ENCODE data around the gene GNAI1. TPM values are rescaled to one million over a fixed set of nuclear protein-coding genes. Genes with fewer than 3 reads are reported as not detected.

Gene GNAI1
- total and polyA plus RNA-seq, 5 donors from 2014 or later: 0.27 to 1.6 (median 1.1) TPM; not detected in 1

- peaks cover 0 to 18% (median 0%) of the 10 kb centered on the region in 4 donors for H3K4me1 Mint-ChIP-seq
- H3K36me3 ChIP-seq (ENCODE audit: control insufficient read depth, insufficient read depth, low read length): no peaks in the 10 kb centered on the region
- peaks cover 0 to 12% (median 8%) of the 10 kb centered on the region in 7 donors for H3K9me3 Mint-ChIP-seq
- H3K4me3 Mint-ChIP-seq: no peak overlapping the region
- no peaks in the 10 kb centered on the region for H3K27me3 ChIP-seq (ENCODE audit: control insufficient read depth, insufficient read depth, low read length)
- ATAC-seq (ENCODE audit: low read depth in 2 of 2): no peak
- H3K27ac Mint-ChIP-seq: no peak overlapping the region
- no peak overlapping the region for H3K27ac ChIP-seq (ENCODE audit: insufficient read depth, low read length, poor library complexity, severe bottlenecking)
- H3K27me3 Mint-ChIP-seq: no peaks in the 10 kb centered on the region
- no peak for DNase-seq
- no peak overlapping the region for H3K4me3 ChIP-seq (ENCODE audit: low read depth, low read length)
- peaks cover 0 to 8% of the 10 kb centered on the region in 2 experiments for H3K9me3 ChIP-seq (ENCODE audit: control insufficient read depth in 2 of 2, low read length in 2 of 2)
- no peaks in the 10 kb centered on the region for H3K36me3 Mint-ChIP-seq
- no peaks in the 10 kb centered on the region for H3K4me1 ChIP-seq (ENCODE audit: control insufficient read depth, insufficient read depth, low read length, poor library complexity, severe bottlenecking)
Observed at GRCh38 chr7:80175744-80176143, 41.1 kb downstream of the GNAI1 start.

DNA sequence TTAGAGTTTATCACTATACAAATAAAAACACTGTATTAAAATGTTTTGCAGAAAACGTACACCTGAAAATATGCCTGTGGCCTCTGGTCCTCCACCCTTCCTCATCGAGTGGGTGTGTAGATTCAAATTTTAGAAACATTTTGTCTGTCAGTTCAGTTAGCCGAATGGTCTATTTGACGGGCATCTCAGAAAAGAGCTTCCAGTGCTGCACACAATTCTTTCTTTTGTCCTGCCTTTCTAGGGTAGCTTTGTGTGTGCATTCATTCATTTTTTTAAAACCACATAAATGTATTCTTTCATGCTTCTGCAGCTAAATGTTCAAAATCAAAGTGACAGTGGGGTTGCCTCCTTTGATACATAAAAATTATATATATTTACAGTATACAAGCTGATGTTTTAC is 46.8 kb downstream of the GNAI1 start:
- peaks cover 2 to 16% (median 3%) of the 10 kb centered on the region in 7 donors for H3K9me3 Mint-ChIP-seq
- no peak overlapping the region for H3K27ac ChIP-seq (ENCODE audit: insufficient read depth, low read length, poor library complexity, severe bottlenecking)
- H3K27ac Mint-ChIP-seq: no peak overlapping the region
- peaks cover 0 to 10% (median 0%) of the 10 kb centered on the region in 4 donors for H3K4me1 Mint-ChIP-seq
- no peak overlapping the region for H3K4me3 ChIP-seq (ENCODE audit: low read depth, low read length)
- ATAC-seq (ENCODE audit: low read depth in 2 of 2): no peak
- H3K27me3 Mint-ChIP-seq: no peaks in the 10 kb centered on the region
- H3K36me3 ChIP-seq (ENCODE audit: control insufficient read depth, insufficient read depth, low read length): no peaks in the 10 kb centered on the region
- no peaks in the 10 kb centered on the region for H3K9me3 ChIP-seq (ENCODE audit: control insufficient read depth in 2 of 2, low read length in 2 of 2)
- no peak overlapping the region for H3K4me3 Mint-ChIP-seq
- no peaks in the 10 kb centered on the region for H3K4me1 ChIP-seq (ENCODE audit: control insufficient read depth, insufficient read depth, low read length, poor library complexity, severe bottlenecking)
- peaks cover 5% of the 10 kb centered on the region for H3K36me3 Mint-ChIP-seq
- no peaks in the 10 kb centered on the region for H3K27me3 ChIP-seq (ENCODE audit: control insufficient read depth, insufficient read depth, low read length)
- DNase-seq: no peak

DNA sequence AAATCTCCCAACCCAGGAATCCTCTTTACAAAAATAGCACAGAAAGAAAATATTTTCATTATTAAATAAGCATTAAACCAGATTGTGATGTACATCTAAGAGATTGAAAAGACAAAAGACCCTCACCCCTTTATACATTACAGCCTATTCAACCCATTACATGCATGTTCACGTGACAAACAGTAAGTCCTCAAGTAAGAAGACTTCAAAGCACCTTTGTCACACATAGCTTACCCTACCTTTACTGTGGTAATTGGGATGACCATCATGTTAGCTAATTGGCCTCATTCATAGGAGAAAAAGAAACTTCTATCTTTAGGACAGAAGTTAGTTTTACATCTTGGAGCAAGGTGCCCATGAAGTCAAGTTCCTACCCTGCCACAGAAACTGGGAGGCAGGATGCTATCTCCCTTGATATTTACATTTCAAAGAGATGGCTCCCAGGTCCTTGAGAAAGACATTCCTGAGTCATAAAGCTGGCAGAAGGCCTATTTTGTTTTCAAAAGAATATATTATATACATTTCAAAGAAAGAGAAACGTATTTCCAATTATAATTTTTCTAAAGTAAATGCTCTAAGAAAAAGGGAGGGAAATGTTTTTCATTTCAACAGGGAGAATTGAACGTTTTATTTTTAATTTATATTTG is 48.1 kb downstream of the GNAI1 start:
- H3K4me3 Mint-ChIP-seq: no peak overlapping the region
- H3K9me3 Mint-ChIP-seq: peaks cover 2 to 20% (median 5%) of the 10 kb centered on the region in 7 donors
- no peak overlapping the region for H3K27ac ChIP-seq (ENCODE audit: insufficient read depth, low read length, poor library complexity, severe bottlenecking)
- peaks cover 0 to 10% (median 0%) of the 10 kb centered on the region in 4 donors for H3K4me1 Mint-ChIP-seq
- H3K9me3 ChIP-seq (ENCODE audit: control insufficient read depth in 2 of 2, low read length in 2 of 2): no peaks in the 10 kb centered on the region
- H3K36me3 ChIP-seq (ENCODE audit: control insufficient read depth, insufficient read depth, low read length): no peaks in the 10 kb centered on the region
- H3K4me1 ChIP-seq (ENCODE audit: control insufficient read depth, insufficient read depth, low read length, poor library complexity, severe bottlenecking): no peaks in the 10 kb centered on the region
- H3K4me3 ChIP-seq (ENCODE audit: low read depth, low read length): no peak overlapping the region
- H3K27me3 Mint-ChIP-seq: no peaks in the 10 kb centered on the region
- H3K36me3 Mint-ChIP-seq: peaks cover 5% of the 10 kb centered on the region
- H3K27me3 ChIP-seq (ENCODE audit: control insufficient read depth, insufficient read depth, low read length): no peaks in the 10 kb centered on the region
- no peak overlapping the region for H3K27ac Mint-ChIP-seq
- no peak for ATAC-seq (ENCODE audit: low read depth in 2 of 2)
- no peak for DNase-seq

DNA sequence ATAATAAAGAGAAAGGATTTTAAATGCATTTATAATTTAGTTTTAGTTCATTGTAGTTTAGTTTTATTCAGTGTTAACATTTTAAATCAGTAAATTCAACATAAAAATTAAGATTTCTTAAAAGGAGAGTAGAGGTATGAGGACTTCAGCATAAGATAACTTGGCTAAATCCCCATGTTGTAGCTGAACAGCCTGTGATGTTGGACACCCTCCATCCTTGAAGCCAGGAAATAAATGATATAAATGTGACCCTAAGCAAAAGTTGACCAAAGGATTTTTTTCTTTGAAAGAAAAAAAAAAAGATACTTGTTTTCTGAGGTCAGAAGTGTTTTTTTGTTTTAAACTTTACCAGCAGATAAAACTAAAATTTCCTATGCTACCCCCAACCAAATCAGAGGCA is 48.7 kb downstream of the GNAI1 start:
- Histone ChIP-seq H3K36me3 (ENCODE audit: control insufficient read depth, insufficient read depth, low read length) (no peaks in the 10 kb centered on the region), H3K27me3 (ENCODE audit: control insufficient read depth, insufficient read depth, low read length) (no peaks in the 10 kb centered on the region), H3K27ac (ENCODE audit: insufficient read depth, low read length, poor library complexity, severe bottlenecking) (no peak overlapping the region), H3K9me3 (ENCODE audit: control insufficient read depth in 2 of 2, low read length in 2 of 2) (no peaks in the 10 kb centered on the region), H3K4me3 (ENCODE audit: low read depth, low read length) (no peak overlapping the region), H3K4me1 (ENCODE audit: control insufficient read depth, insufficient read depth, low read length, poor library complexity, severe bottlenecking) (no peaks in the 10 kb centered on the region)
- Mint-ChIP-seq H3K4me3 (no peak overlapping the region), H3K27me3 (no peaks in the 10 kb centered on the region), H3K36me3 (peaks cover 5% of the 10 kb centered on the region), H3K27ac (no peak overlapping the region), H3K4me1 (peaks cover 0 to 10% (median 0%) of the 10 kb centered on the region in 4 donors), H3K9me3 (peaks cover 2 to 20% (median 5%) of the 10 kb centered on the region in 7 donors)
- ATAC-seq (ENCODE audit: low read depth in 2 of 2): no peak
- DNase-seq: no peak

- Mint-ChIP-seq H3K4me3 (no peak overlapping the region), H3K9me3 (peaks cover 2 to 18% (median 7%) of the 10 kb centered on the region in 7 donors), H3K27ac (no peak overlapping the region), H3K4me1 (peaks cover 0 to 10% (median 0%) of the 10 kb centered on the region in 4 donors), H3K36me3 (peaks cover 5% of the 10 kb centered on the region), H3K27me3 (no peaks in the 10 kb centered on the region)
- ATAC-seq (ENCODE audit: low read depth in 2 of 2) (no peak), DNase-seq (no peak)
- Histone ChIP-seq H3K9me3 (ENCODE audit: control insufficient read depth in 2 of 2, low read length in 2 of 2) (no peaks in the 10 kb centered on the region), H3K27ac (ENCODE audit: insufficient read depth, low read length, poor library complexity, severe bottlenecking) (no peak overlapping the region), H3K4me3 (ENCODE audit: low read depth, low read length) (no peak overlapping the region), H3K36me3 (ENCODE audit: control insufficient read depth, insufficient read depth, low read length) (no peaks in the 10 kb centered on the region), H3K27me3 (ENCODE audit: control insufficient read depth, insufficient read depth, low read length) (no peaks in the 10 kb centered on the region), H3K4me1 (ENCODE audit: control insufficient read depth, insufficient read depth, low read length, poor library complexity, severe bottlenecking) (no peaks in the 10 kb centered on the region)
Observed at GRCh38 chr7:80183900-80184685, 49.5 kb downstream of the GNAI1 start.

DNA sequence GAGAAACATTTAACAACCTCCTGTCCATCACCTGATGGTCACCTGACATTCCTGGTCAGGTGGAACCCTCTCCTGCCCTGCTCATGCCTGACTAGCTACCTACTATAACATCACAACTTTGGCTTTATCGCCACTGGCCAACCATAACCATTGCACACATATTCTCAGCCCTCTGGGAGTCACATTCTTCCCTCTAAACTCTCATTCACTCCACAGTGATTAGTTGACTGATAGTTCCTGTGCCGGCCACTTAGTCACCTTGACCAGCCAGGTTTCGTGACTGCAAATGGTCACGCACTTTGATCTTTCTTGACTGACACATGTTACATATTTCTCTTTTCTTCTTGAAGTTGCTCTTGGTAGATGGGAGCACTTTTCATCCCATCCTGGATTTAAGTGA is 50.1 kb downstream of the GNAI1 start:
- ATAC-seq (ENCODE audit: low read depth in 2 of 2) (no peak), DNase-seq (no peak)
- no peaks in the 10 kb centered on the region for H3K27me3 ChIP-seq (ENCODE audit: control insufficient read depth, insufficient read depth, low read length)
- Mint-ChIP-seq H3K36me3 (peaks cover 5% of the 10 kb centered on the region), H3K27ac (no peak overlapping the region), H3K4me3 (no peak overlapping the region), H3K4me1 (peaks cover 0 to 10% (median 0%) of the 10 kb centered on the region in 4 donors), H3K9me3 (peaks cover 2 to 18% (median 7%) of the 10 kb centered on the region in 7 donors), H3K27me3 (no peaks in the 10 kb centered on the region)
- H3K4me1 ChIP-seq (ENCODE audit: control insufficient read depth, insufficient read depth, low read length, poor library complexity, severe bottlenecking): no peaks in the 10 kb centered on the region
- H3K27ac ChIP-seq (ENCODE audit: insufficient read depth, low read length, poor library complexity, severe bottlenecking): no peak overlapping the region
- no peaks in the 10 kb centered on the region for H3K9me3 ChIP-seq (ENCODE audit: control insufficient read depth in 2 of 2, low read length in 2 of 2)
- H3K36me3 ChIP-seq (ENCODE audit: control insufficient read depth, insufficient read depth, low read length): no peaks in the 10 kb centered on the region
- no peak overlapping the region for H3K4me3 ChIP-seq (ENCODE audit: low read depth, low read length)

GRCh38 chr7:80185571-80185970 is 50.9 kb downstream of the GNAI1 start:
- Mint-ChIP-seq H3K4me1 (peaks cover 0 to 2% (median 0%) of the 10 kb centered on the region in 4 donors), H3K27ac (no peak overlapping the region), H3K4me3 (no peak overlapping the region), H3K36me3 (peaks cover 5% of the 10 kb centered on the region), H3K9me3 (peaks cover 2 to 17% (median 7%) of the 10 kb centered on the region in 7 donors), H3K27me3 (no peaks in the 10 kb centered on the region)
- Histone ChIP-seq H3K27ac (ENCODE audit: insufficient read depth, low read length, poor library complexity, severe bottlenecking) (no peak overlapping the region), H3K36me3 (ENCODE audit: control insufficient read depth, insufficient read depth, low read length) (no peaks in the 10 kb centered on the region), H3K9me3 (ENCODE audit: control insufficient read depth in 2 of 2, low read length in 2 of 2) (no peaks in the 10 kb centered on the region), H3K4me3 (ENCODE audit: low read depth, low read length) (no peak overlapping the region), H3K4me1 (ENCODE audit: control insufficient read depth, insufficient read depth, low read length, poor library complexity, severe bottlenecking) (no peaks in the 10 kb centered on the region), H3K27me3 (ENCODE audit: control insufficient read depth, insufficient read depth, low read length) (no peaks in the 10 kb centered on the region)
- DNase-seq (no peak), ATAC-seq (ENCODE audit: low read depth in 2 of 2) (no peak)
